Trophoblast cell (in vitro differentiated cells and primary cell): ENCODE results near the gene LMF1.
A peak's percentile ranks its signal among the peaks of the same experiment; 100 is the strongest.

Experiments used
- DNase-seq, 2 donors: peaks; one replicate each; pipeline ENCODE4 v3.0.0-alpha.2; 2016
- H2AFZ ChIP-seq: 2 replicates; pipeline ENCODE4 v1.6.1; 2013; ENCODE audit warnings: low read length, moderate library complexity, mild to moderate bottlenecking; ENCODE audit not compliant: insufficient read depth, poor library complexity
- H2AK5ac ChIP-seq: 2 replicates; pipeline ENCODE4 v1.6.1; 2013; ENCODE audit warnings: mild to moderate bottlenecking, low read length
- H2BK120ac ChIP-seq: 2 replicates; pipeline ENCODE4 v1.6.1; 2013; ENCODE audit warnings: low read length, mild to moderate bottlenecking, moderate library complexity; ENCODE audit not compliant: insufficient read depth, poor library complexity
- H2BK12ac ChIP-seq: 2 replicates; pipeline ENCODE4 v1.6.1; 2013; ENCODE audit warnings: mild to moderate bottlenecking, low read length, moderate library complexity
- H2BK5ac ChIP-seq: 2 replicates; pipeline ENCODE4 v1.6.1; 2013; ENCODE audit warnings: low read length, low read depth, moderate library complexity, mild to moderate bottlenecking; ENCODE audit not compliant: poor library complexity
- H3K14ac ChIP-seq: 2 replicates; pipeline ENCODE4 v1.6.1; 2013; ENCODE audit warnings: mild to moderate bottlenecking, low read length
- H3K18ac ChIP-seq: 2 replicates; pipeline ENCODE4 v1.6.1; 2013; ENCODE audit warnings: mild to moderate bottlenecking, low read length
- H3K23ac ChIP-seq: 2 replicates; pipeline ENCODE4 v1.6.1; 2013; ENCODE audit warnings: low read length
- H3K27ac ChIP-seq: 2 replicates; pipeline ENCODE4 v1.5.1; 2013; ENCODE audit warnings: low read depth, mild to moderate bottlenecking, inconsistent platforms, low read length, moderate library complexity
- H3K27me3 ChIP-seq: 2 replicates; pipeline ENCODE4 v1.6.1; 2013; ENCODE audit warnings: inconsistent platforms, mild to moderate bottlenecking, low read length, moderate library complexity; ENCODE audit not compliant: insufficient read depth
- H3K36me3 ChIP-seq, 2 experiments: 1 replicate in 1 of 2; 2 replicates in 1 of 2; pipeline ENCODE4 v1.6.1; 2013; ENCODE audit warnings: low read length in 2 of 2, mild to moderate bottlenecking in 2 of 2, moderate library complexity in 1 of 2; ENCODE audit not compliant: insufficient read depth in 2 of 2, control insufficient read depth in 1 of 2
- H3K4ac ChIP-seq: 2 replicates; pipeline ENCODE4 v1.6.1; 2013; ENCODE audit warnings: low read depth, mild to moderate bottlenecking, low read length, moderate library complexity
- H3K4me1 ChIP-seq, 2 experiments: 1 replicate in 1 of 2; 2 replicates in 1 of 2; pipeline ENCODE4 v1.6.1; 2013; ENCODE audit warnings: low read length in 2 of 2, mild to moderate bottlenecking in 2 of 2, moderate library complexity in 1 of 2; ENCODE audit not compliant: insufficient read depth in 2 of 2, control insufficient read depth in 1 of 2
- H3K4me2 ChIP-seq: 2 replicates; pipeline ENCODE4 v1.6.1; 2013; ENCODE audit warnings: inconsistent platforms, mild to moderate bottlenecking, low read length, moderate library complexity
- H3K4me3 ChIP-seq: 2 replicates; pipeline ENCODE4 v1.5.1; 2013; ENCODE audit warnings: mild to moderate bottlenecking, low read depth, low read length, inconsistent platforms
- H3K79me1 ChIP-seq: one replicate; pipeline ENCODE4 v1.6.1; 2013; ENCODE audit warnings: low read length
- H3K79me2 ChIP-seq: 2 replicates; pipeline ENCODE4 v1.6.1; 2013; ENCODE audit warnings: low read length, mild to moderate bottlenecking; ENCODE audit not compliant: control insufficient read depth, insufficient read depth, poor library complexity
- H3K9ac ChIP-seq: 2 replicates; pipeline ENCODE4 v1.6.1; 2013; ENCODE audit warnings: mild to moderate bottlenecking, low read length
- H3K9me3 ChIP-seq: 2 replicates; pipeline ENCODE4 v1.6.1; 2013; ENCODE audit warnings: low read depth, mild to moderate bottlenecking, control low read depth, inconsistent platforms, low read length; ENCODE audit not compliant: insufficient read depth
- H4K12ac ChIP-seq: 2 replicates; pipeline ENCODE4 v1.6.1; 2013; ENCODE audit warnings: low read depth, mild to moderate bottlenecking, low read length, moderate library complexity
- H4K8ac ChIP-seq: 2 replicates; pipeline ENCODE4 v1.6.1; 2013; ENCODE audit warnings: low read depth, mild to moderate bottlenecking, low read length, moderate library complexity
- H4K91ac ChIP-seq: one replicate; pipeline ENCODE4 v1.6.1; 2013; ENCODE audit warnings: low read depth, mild to moderate bottlenecking, low read length, moderate library complexity
- WGBS: extraction: QIAGEN DNeasy Blood & Tissue Kit; methylation state at CpG from one replicate; pipeline ENCODE4 v1.1.7; 2013; ENCODE audit warnings: missing lambda C conversion rate; ENCODE audit not compliant: insufficient read length, insufficient coverage; ENCODE audit errors: extremely low coverage; 5-methylcytosine and 5-hydroxymethylcytosine counted together

LMF1 gene

GRCh38 chr16:945271-946047 lies 25.3 kb downstream of the LMF1 start:
- no peaks in the 10 kb centered on the region for H3K27me3 ChIP-seq
- no peak overlapping the region for H3K4ac ChIP-seq
- H2AK5ac ChIP-seq, result no peak overlapping the region
- H2BK120ac ChIP-seq, result no peak overlapping the region
- H3K14ac ChIP-seq, result no peak overlapping the region
- H4K91ac ChIP-seq, result no peak overlapping the region
- no peak overlapping the region for H2BK5ac ChIP-seq
- no peaks in the 10 kb centered on the region for H3K79me2 ChIP-seq
- H3K9me3 ChIP-seq, result peaks cover 38% of the 10 kb centered on the region
- H2BK12ac ChIP-seq, result no peak overlapping the region
- H3K18ac ChIP-seq, result no peak overlapping the region
- H3K79me1 ChIP-seq, result no peaks in the 10 kb centered on the region
- no peak overlapping the region for H2AFZ ChIP-seq
- WGBS, result 100% methylated on average over 1 of the region's 10 CpGs
- no peaks in the 10 kb centered on the region for H3K4me1 ChIP-seq
- no peak overlapping the region for H3K4me3 ChIP-seq
- H3K27ac ChIP-seq, result no peak overlapping the region
- no peak overlapping the region for H3K9ac ChIP-seq
- DNase-seq, result peak; percentile 79 to 88
- no peaks in the 10 kb centered on the region for H3K36me3 ChIP-seq
- H4K8ac ChIP-seq, result no peak overlapping the region
- H3K4me2 ChIP-seq, result no peak overlapping the region
- no peak overlapping the region for H3K23ac ChIP-seq
- H4K12ac ChIP-seq, result no peak overlapping the region

- no peak overlapping the region for H3K4me2 ChIP-seq
- H3K14ac ChIP-seq, result no peak overlapping the region
Measured at GRCh38 chr16:943971-944370, 26.8 kb downstream of the LMF1 start.

GRCh38 chr16:942436-943060 lies 28.2 kb downstream of the LMF1 start:
- Histone ChIP-seq H3K4me1 (no peaks in the 10 kb centered on the region), H3K27ac (no peak overlapping the region), H3K4ac (no peak overlapping the region), H3K4me3 (no peak overlapping the region), H3K27me3 (no peaks in the 10 kb centered on the region), H3K14ac (no peak overlapping the region), H2BK12ac (no peak overlapping the region), H2BK120ac (no peak overlapping the region), H3K23ac (no peak overlapping the region), H4K8ac (no peak overlapping the region), H2AK5ac (no peak overlapping the region), H3K18ac (no peak overlapping the region), H3K9me3 (peaks cover 39% of the 10 kb centered on the region), H3K79me1 (no peaks in the 10 kb centered on the region), H2AFZ (no peak overlapping the region), H3K9ac (no peak overlapping the region), H3K4me2 (no peak overlapping the region), H4K91ac (no peak overlapping the region), H3K36me3 (no peaks in the 10 kb centered on the region), H4K12ac (no peak overlapping the region), H2BK5ac (no peak overlapping the region), H3K79me2 (no peaks in the 10 kb centered on the region)
- no peak for DNase-seq
- WGBS, result no CpG with 5 or more reads among the region's 4 CpGs

More at GRCh38 chr16:943971-944370, 26.8 kb downstream of the LMF1 start:
- Histone ChIP-seq H3K9me3 (peaks cover 42% of the 10 kb centered on the region), H2BK12ac (no peak overlapping the region), H2AFZ (no peak overlapping the region), H3K79me1 (no peaks in the 10 kb centered on the region), H3K36me3 (no peaks in the 10 kb centered on the region), H3K4me1 (no peaks in the 10 kb centered on the region), H3K4ac (no peak overlapping the region), H4K12ac (no peak overlapping the region), H3K18ac (no peak overlapping the region), H3K23ac (no peak overlapping the region), H4K91ac (no peak overlapping the region), H3K27ac (no peak overlapping the region), H3K27me3 (no peaks in the 10 kb centered on the region), H2BK5ac (no peak overlapping the region), H3K79me2 (no peaks in the 10 kb centered on the region), H4K8ac (no peak overlapping the region), H2BK120ac (no peak overlapping the region), H2AK5ac (no peak overlapping the region), H3K9ac (no peak overlapping the region), H3K4me3 (no peak overlapping the region)
- DNase-seq, result no peak
- no CpG with 5 or more reads among the region's 5 CpGs for WGBS

- Histone ChIP-seq H3K27ac (no peak overlapping the region), H2BK5ac (no peak overlapping the region), H2BK12ac (no peak overlapping the region), H3K4me3 (no peak overlapping the region), H3K79me1 (no peaks in the 10 kb centered on the region), H3K23ac (no peak overlapping the region), H3K4me1 (no peaks in the 10 kb centered on the region), H4K91ac (no peak overlapping the region), H3K4ac (no peak overlapping the region), H3K18ac (no peak overlapping the region), H2AK5ac (no peak overlapping the region), H3K9ac (no peak overlapping the region), H4K12ac (no peak overlapping the region), H2AFZ (no peak overlapping the region), H2BK120ac (no peak overlapping the region), H3K14ac (no peak overlapping the region), H3K9me3 (peaks cover 24% of the 10 kb centered on the region), H3K4me2 (no peak overlapping the region), H3K36me3 (no peaks in the 10 kb centered on the region), H4K8ac (no peak overlapping the region), H3K27me3 (no peaks in the 10 kb centered on the region), H3K79me2 (no peaks in the 10 kb centered on the region)
- no CpG with 5 or more reads among the region's 17 CpGs for WGBS
- DNase-seq, result no peak
Measured at GRCh38 chr16:939941-940340, 30.8 kb downstream of the LMF1 start.
